Natural killer cell (primary cell): ENCODE results near the gene WWC2. TPM values are rescaled to one million over a fixed set of nuclear protein-coding genes. Genes with fewer than 3 reads are reported as not detected.

Source experiments
- ATAC-seq, 3 donors: fragments of 150-1000 bp in 2 of 3; fragments of 200-7000 bp in 1 of 3; cut with Tn5 transposase; 1 replicate in 1 of 3; 2 replicates in 2 of 3; pipeline ENCODE4 v1.10.0; 2021; ENCODE audit warnings: mild to moderate bottlenecking in 2 of 3, moderate library complexity in 2 of 3
- DNase-seq, 2 donors: peaks; one replicate each; pipeline versions ENCODE4 v3.0.0 to v3.0.0-alpha.2; 2013 to 2021; ENCODE audit warnings: mixed read lengths in 1 of 2
- H3K27ac ChIP-seq: one replicate; pipeline ENCODE4 v1.5.1; 2013; ENCODE audit warnings: mild to moderate bottlenecking, low read length
- H3K27me3 ChIP-seq: one replicate; pipeline ENCODE4 v1.6.1; 2013; ENCODE audit warnings: low read length; ENCODE audit not compliant: control insufficient read depth, insufficient read depth
- H3K36me3 ChIP-seq: one replicate; pipeline ENCODE4 v1.6.1; 2013; ENCODE audit warnings: low read length; ENCODE audit not compliant: control insufficient read depth, insufficient read depth
- H3K4me1 ChIP-seq: one replicate; pipeline ENCODE4 v1.6.1; 2013; ENCODE audit warnings: low read length; ENCODE audit not compliant: control insufficient read depth, insufficient read depth
- H3K4me3 ChIP-seq: one replicate; pipeline ENCODE4 v1.5.1; 2013; ENCODE audit warnings: low read length
- H3K9me3 ChIP-seq: one replicate; pipeline ENCODE4 v1.6.1; 2013; ENCODE audit warnings: low read length; ENCODE audit not compliant: control insufficient read depth, insufficient read depth
- H3K27ac Mint-ChIP-seq, 2 donors: one replicate each; pipeline ENCODE4 v1.8.0; 2022; ENCODE audit warnings: mild to moderate bottlenecking in 2 of 2, mixed read lengths in 2 of 2, moderate library complexity in 1 of 2
- H3K27me3 Mint-ChIP-seq, 2 donors: one replicate each; pipeline ENCODE4 v1.8.0; 2022; ENCODE audit warnings: low read depth in 2 of 2, mixed read lengths in 2 of 2
- H3K36me3 Mint-ChIP-seq: one replicate; pipeline ENCODE4 v1.8.0; 2022; ENCODE audit warnings: mixed read lengths
- H3K4me1 Mint-ChIP-seq, 2 donors: one replicate each; pipeline ENCODE4 v1.8.0; 2022; ENCODE audit warnings: mixed read lengths in 2 of 2
- H3K4me3 Mint-ChIP-seq: one replicate; pipeline ENCODE4 v1.8.0; 2022; ENCODE audit warnings: mild to moderate bottlenecking, moderate library complexity, mixed read lengths
- H3K9me3 Mint-ChIP-seq, 2 donors: one replicate each; pipeline ENCODE4 v1.8.0; 2022; ENCODE audit warnings: mixed read lengths in 2 of 2
- WGBS: methylation state at CpG from one replicate; pipeline ENCODE4 v1.1.7; 2013; ENCODE audit warnings: missing lambda C conversion rate; ENCODE audit not compliant: insufficient coverage; 5-methylcytosine and 5-hydroxymethylcytosine counted together
- intact Hi-C: fragments of 100-400 bp; cut with micrococcal nuclease; formaldehyde crosslinking; loops from one replicate; pipeline ENCODE4 v1.14.2; 2022
- total RNA-seq, 4 donors: library from RNA; stranded (reverse); fragments of 120-200 nt in 1 of 4; gene quantifications; one replicate each; pipeline versions ENCODE4 v1.2.3 to v1.2.4, GENCODE V29; 2013 to 2022
- TF ChIP-seq, protein P1 (sequence below): fragments of 200-600 bp; IDR thresholded peaks from one replicate; pipeline ENCODE4 v1.8.0; 2022; ENCODE audit warnings: antibody characterized with exemption

The WWC2 gene
- total RNA-seq, 3 donors from 2014 or later (not counting 1 experiment from before 2014, with no cell fraction given), result 8.2 to 22.7 (median 9.2) TPM

DNA sequence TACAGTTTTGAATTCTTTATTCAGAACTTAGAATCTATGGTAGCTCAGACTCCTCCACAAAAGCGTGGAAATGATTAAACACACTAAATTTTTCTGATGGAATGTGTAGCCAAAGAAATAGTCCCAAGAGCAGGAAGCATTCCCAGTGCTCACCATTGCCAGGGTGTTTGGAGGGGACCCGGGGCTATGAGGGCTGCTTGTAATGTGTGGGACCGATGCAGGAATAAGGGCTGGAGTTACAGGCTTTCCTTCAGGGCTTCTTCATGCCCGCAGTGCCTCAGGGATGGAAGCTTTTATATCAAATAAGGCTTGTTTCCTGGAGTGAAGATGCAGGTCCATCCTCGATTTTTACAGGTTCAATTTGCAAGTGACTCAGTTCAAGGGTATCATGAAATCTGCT, 25.8 kb downstream of the WWC2 start:
- no peak overlapping the region for H3K4me3 ChIP-seq
- H3K36me3 Mint-ChIP-seq, result no peaks in the 10 kb centered on the region
- intact Hi-C loops, result no loop called here
- DNase-seq, result no peak
- H3K4me1 Mint-ChIP-seq, result no peaks in the 10 kb centered on the region
- no peaks in the 10 kb centered on the region for H3K9me3 ChIP-seq
- no peaks in the 10 kb centered on the region for H3K27me3 ChIP-seq
- no peak overlapping the region for H3K27ac Mint-ChIP-seq
- H3K27me3 Mint-ChIP-seq, result no peaks in the 10 kb centered on the region
- no peaks in the 10 kb centered on the region for H3K36me3 ChIP-seq
- TF ChIP-seq, protein P1, sequence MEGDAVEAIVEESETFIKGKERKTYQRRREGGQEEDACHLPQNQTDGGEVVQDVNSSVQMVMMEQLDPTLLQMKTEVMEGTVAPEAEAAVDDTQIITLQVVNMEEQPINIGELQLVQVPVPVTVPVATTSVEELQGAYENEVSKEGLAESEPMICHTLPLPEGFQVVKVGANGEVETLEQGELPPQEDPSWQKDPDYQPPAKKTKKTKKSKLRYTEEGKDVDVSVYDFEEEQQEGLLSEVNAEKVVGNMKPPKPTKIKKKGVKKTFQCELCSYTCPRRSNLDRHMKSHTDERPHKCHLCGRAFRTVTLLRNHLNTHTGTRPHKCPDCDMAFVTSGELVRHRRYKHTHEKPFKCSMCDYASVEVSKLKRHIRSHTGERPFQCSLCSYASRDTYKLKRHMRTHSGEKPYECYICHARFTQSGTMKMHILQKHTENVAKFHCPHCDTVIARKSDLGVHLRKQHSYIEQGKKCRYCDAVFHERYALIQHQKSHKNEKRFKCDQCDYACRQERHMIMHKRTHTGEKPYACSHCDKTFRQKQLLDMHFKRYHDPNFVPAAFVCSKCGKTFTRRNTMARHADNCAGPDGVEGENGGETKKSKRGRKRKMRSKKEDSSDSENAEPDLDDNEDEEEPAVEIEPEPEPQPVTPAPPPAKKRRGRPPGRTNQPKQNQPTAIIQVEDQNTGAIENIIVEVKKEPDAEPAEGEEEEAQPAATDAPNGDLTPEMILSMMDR, result no peak
- 89% methylated on average over 5 of the region's 5 CpGs for WGBS
- H3K9me3 Mint-ChIP-seq, result no peaks in the 10 kb centered on the region
- no peak for ATAC-seq
- H3K4me1 ChIP-seq, result no peaks in the 10 kb centered on the region
- no peak overlapping the region for H3K27ac ChIP-seq
- H3K4me3 Mint-ChIP-seq, result no peak overlapping the region

DNA sequence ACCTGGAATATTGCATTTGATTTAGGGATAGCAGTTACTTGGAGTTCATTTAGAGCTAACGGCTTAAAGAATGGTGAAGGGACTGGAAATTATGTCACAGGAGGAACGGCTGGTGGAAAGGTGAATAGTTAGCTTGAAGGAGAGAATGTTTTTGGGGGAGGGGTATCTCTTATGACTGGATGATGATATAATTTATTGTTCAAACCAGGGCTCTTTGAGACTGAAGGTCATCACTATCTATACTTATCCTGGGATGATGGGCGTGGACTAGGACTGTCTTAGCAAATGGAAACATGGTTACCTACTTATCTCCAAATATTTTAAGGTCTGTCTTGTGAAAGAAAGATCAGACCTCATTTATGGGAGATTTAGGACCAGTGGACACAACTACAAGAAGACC, 30.1 kb downstream of the WWC2 start:
- ATAC-seq, result no peak
- H3K36me3 ChIP-seq, result no peaks in the 10 kb centered on the region
- H3K27me3 Mint-ChIP-seq, result no peaks in the 10 kb centered on the region

DNA sequence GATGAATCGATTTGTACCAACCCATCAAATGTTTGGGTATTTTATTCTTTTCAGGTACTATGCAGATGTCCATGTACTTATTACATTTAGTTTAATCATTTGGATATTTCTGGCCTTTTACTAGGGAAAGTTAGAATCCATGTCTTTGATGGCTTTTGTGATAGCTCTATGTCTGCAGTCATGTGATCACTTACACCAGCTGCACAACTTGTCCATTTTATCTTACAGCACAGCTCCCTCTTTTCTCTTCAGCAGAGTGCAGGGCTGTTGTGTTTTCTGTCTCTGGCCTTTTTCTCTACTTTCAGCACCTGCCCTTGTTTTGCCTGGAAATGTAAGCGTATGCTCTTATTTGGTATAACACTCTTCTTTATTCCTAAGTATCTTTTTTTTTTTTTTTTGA, 30.6 kb downstream of the WWC2 start:
- DNase-seq (no peak), ATAC-seq (no peak)
- Mint-ChIP-seq H3K4me1 (no peaks in the 10 kb centered on the region), H3K9me3 (no peaks in the 10 kb centered on the region), H3K27ac (no peak overlapping the region), H3K36me3 (no peaks in the 10 kb centered on the region), H3K4me3 (no peak overlapping the region), H3K27me3 (no peaks in the 10 kb centered on the region)
- WGBS, result 96% methylated on average over 2 of the region's 2 CpGs
- no peak overlapping the region for H3K27ac ChIP-seq
- H3K9me3 ChIP-seq, result no peaks in the 10 kb centered on the region
- intact Hi-C loops, result no loop called here
- TF ChIP-seq, protein P1, result no peak
- no peaks in the 10 kb centered on the region for H3K36me3 ChIP-seq
- no peaks in the 10 kb centered on the region for H3K4me1 ChIP-seq
- no peak overlapping the region for H3K4me3 ChIP-seq
- no peaks in the 10 kb centered on the region for H3K27me3 ChIP-seq

More for the DNA sequence above, 30.1 kb downstream of the WWC2 start:
- Histone ChIP-seq H3K9me3 (no peaks in the 10 kb centered on the region), H3K27ac (no peak overlapping the region), H3K4me1 (no peaks in the 10 kb centered on the region), H3K4me3 (no peak overlapping the region), H3K27me3 (no peaks in the 10 kb centered on the region)
- TF ChIP-seq, protein P1, result no peak
- Mint-ChIP-seq H3K36me3 (no peaks in the 10 kb centered on the region), H3K27ac (no peak overlapping the region), H3K9me3 (no peaks in the 10 kb centered on the region), H3K4me3 (no peak overlapping the region), H3K4me1 (no peaks in the 10 kb centered on the region)
- WGBS, result 82% methylated on average over 2 of the region's 3 CpGs
- intact Hi-C loops, result no loop called here
- DNase-seq, result no peak

DNA sequence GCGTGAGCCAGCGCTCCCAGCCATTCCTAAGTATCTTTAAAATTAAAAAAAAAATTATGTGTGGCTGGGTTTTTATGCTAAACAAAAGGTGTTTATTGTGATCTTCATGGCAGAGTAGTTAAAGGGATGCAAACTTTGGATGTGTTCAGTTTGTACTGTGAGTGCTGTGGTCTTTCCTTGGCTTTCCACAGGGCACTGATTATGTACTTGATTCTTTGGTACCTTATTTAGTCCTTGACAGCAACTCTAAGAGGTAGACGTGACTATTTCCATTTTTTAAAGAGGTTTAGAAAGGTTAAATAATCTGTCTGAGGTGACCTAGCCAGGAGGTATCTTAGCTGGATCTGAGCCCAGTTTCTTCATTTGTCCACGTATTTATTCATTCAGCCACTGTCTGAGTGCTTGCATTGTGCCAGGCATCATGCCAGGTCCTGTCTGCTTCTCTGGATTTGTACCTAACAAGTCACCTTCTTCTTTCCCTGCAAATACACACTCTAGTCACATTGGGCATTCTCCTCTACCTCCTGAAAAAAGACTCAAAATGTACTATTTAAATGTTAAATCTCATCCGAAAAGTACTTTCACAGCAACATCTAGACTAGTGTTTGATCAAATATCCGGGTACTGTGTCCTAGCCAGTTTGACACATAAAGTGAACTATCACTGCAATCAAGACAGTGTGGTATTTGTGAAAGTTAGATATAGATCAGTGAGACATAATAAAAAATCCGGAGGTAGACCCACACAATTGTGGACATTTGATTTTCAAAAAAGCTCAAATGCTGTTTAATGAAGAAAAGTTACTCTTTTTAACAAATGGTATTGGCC, 31.5 kb downstream of the WWC2 start:
- ATAC-seq, result no peak
- H3K27ac Mint-ChIP-seq, result no peak overlapping the region
- H3K9me3 ChIP-seq, result no peaks in the 10 kb centered on the region
- DNase-seq, result no peak
- no peak overlapping the region for H3K27ac ChIP-seq
- H3K36me3 ChIP-seq, result no peaks in the 10 kb centered on the region
- H3K36me3 Mint-ChIP-seq, result no peaks in the 10 kb centered on the region
- TF ChIP-seq, protein P1, result no peak
- no peaks in the 10 kb centered on the region for H3K9me3 Mint-ChIP-seq
- H3K4me3 ChIP-seq, result no peak overlapping the region
- intact Hi-C loops, result no loop called here
- WGBS, result 83% methylated on average over 6 of the region's 7 CpGs
- H3K27me3 ChIP-seq, result no peaks in the 10 kb centered on the region
- H3K4me3 Mint-ChIP-seq, result no peak overlapping the region
- H3K27me3 Mint-ChIP-seq, result no peaks in the 10 kb centered on the region
- no peaks in the 10 kb centered on the region for H3K4me1 ChIP-seq
- no peaks in the 10 kb centered on the region for H3K4me1 Mint-ChIP-seq
